Measurements from ENCODE around the gene LEFTY2. TPM values are rescaled to one million over a fixed set of nuclear protein-coding genes. Genes with fewer than 3 reads are reported as not detected.

Gene LEFTY2
- total and polyA plus RNA-seq, 3 experiments from 2014 or later: not detected

GRCh38 chr1:225923692-225924555 lies 17.1 kb downstream of the LEFTY2 start, which contains the start of gene PYCR2:
PYCR2 (minus strand) TSS chr1:225924250; CDS start chr1:225924110, 140 bp downstream.
- Mint-ChIP-seq H3K4me1 (peaks cover 30 to 55% (median 40%) of the 10 kb centered on the region in 3 donors), H3K9me3 (no peaks in the 10 kb centered on the region), H3K4me3 (peak within 1 kb of the TSS; percentile 92 to 99 (median 95)), H3K27me3 (no peaks in the 10 kb centered on the region), H3K27ac (peak within 1 kb of the TSS; percentile 76 to 98 (median 94)), H3K36me3 (peaks cover 0 to 43% (median 0%) of the 10 kb centered on the region in 3 donors)
- Histone ChIP-seq H3K27me3 (ENCODE audit: insufficient read depth, low read length, poor library complexity, severe bottlenecking) (no peaks in the 10 kb centered on the region), H3K36me3 (ENCODE audit: insufficient read depth, low read length) (peaks cover 20% of the 10 kb centered on the region), H3K9me3 (ENCODE audit: low read length) (no peaks in the 10 kb centered on the region), H3K4me1 (ENCODE audit: insufficient read depth, low read length) (peaks cover 61% of the 10 kb centered on the region), H3K4me3 (ENCODE audit: low read length) (peak within 1 kb of the TSS; percentile 99), H3K27ac (ENCODE audit: low read depth, low read length) (peak within 1 kb of the TSS; percentile 96)
- ChIA-PET CTCF (interaction anchor here (1.0 to 3.7 kb wide), 14 partner anchors 10 to 479 kb away, joined by 3 to 18 read pairs (median 3); partner anchors contain the start of genes SRP9 and TMEM63A), POLR2A (interaction anchor here (0.7 to 2.6 kb wide), 12 partner anchors 11 to 146 kb away, joined by 3 to 27 read pairs (median 4); partner anchors contain the start of genes H3-3A, SDE2, SRP9 and TMEM63A)
- peak; percentile 91 to 96 (median 94) for DNase-seq

GRCh38 chr1:225923381-225923691 lies 17.7 kb downstream of the LEFTY2 start:
- peak overlapping the region; percentile 92 to 99 (median 95) for H3K4me3 Mint-ChIP-seq
- Histone ChIP-seq H3K27me3 (ENCODE audit: insufficient read depth, low read length, poor library complexity, severe bottlenecking) (no peaks in the 10 kb centered on the region), H3K4me1 (ENCODE audit: insufficient read depth, low read length) (peaks cover 55% of the 10 kb centered on the region), H3K36me3 (ENCODE audit: insufficient read depth, low read length) (peaks cover 20% of the 10 kb centered on the region), H3K27ac (ENCODE audit: low read depth, low read length) (peak overlapping the region; percentile 96), H3K4me3 (ENCODE audit: low read length) (peak overlapping the region; percentile 99), H3K9me3 (ENCODE audit: low read length) (no peaks in the 10 kb centered on the region)
- H3K27me3 Mint-ChIP-seq: no peaks in the 10 kb centered on the region
- H3K4me1 Mint-ChIP-seq: peaks cover 25 to 49% (median 34%) of the 10 kb centered on the region in 3 donors
- no peaks in the 10 kb centered on the region for H3K9me3 Mint-ChIP-seq
- H3K36me3 Mint-ChIP-seq: peaks cover 0 to 48% (median 0%) of the 10 kb centered on the region in 3 donors
- ChIA-PET CTCF (interaction anchor here (1.0 to 3.7 kb wide), 9 partner anchors 9 to 462 kb away, joined by 3 to 18 read pairs (median 3); partner anchors contain the start of genes SRP9 and TMEM63A), POLR2A (interaction anchor here (0.5 to 2.6 kb wide), 9 partner anchors 26 to 265 kb away, joined by 3 to 27 read pairs (median 7); partner anchors contain the start of genes H3-3A, SDE2, SRP9 and TMEM63A)
- no peak for DNase-seq
- peak overlapping the region; percentile 76 to 98 (median 94) for H3K27ac Mint-ChIP-seq

GRCh38 chr1:225921734-225922709 lies 19.0 kb downstream of the LEFTY2 start:
- Mint-ChIP-seq H3K4me1 (peaks cover 21 to 48% (median 41%) of the 10 kb centered on the region in 3 donors), H3K27ac (peak overlapping the region in 6 of 8 donors; percentile 18 to 90 (median 56)), H3K36me3 (peaks cover 0 to 60% (median 6%) of the 10 kb centered on the region in 3 donors), H3K4me3 (peak overlapping the region; percentile 92 to 99 (median 95)), H3K9me3 (no peaks in the 10 kb centered on the region), H3K27me3 (no peaks in the 10 kb centered on the region)
- Histone ChIP-seq H3K4me1 (ENCODE audit: insufficient read depth, low read length) (peaks cover 49% of the 10 kb centered on the region), H3K4me3 (ENCODE audit: low read length) (no peak overlapping the region), H3K36me3 (ENCODE audit: insufficient read depth, low read length) (peaks cover 20% of the 10 kb centered on the region), H3K27me3 (ENCODE audit: insufficient read depth, low read length, poor library complexity, severe bottlenecking) (no peaks in the 10 kb centered on the region), H3K9me3 (ENCODE audit: low read length) (no peaks in the 10 kb centered on the region), H3K27ac (ENCODE audit: low read depth, low read length) (no peak overlapping the region)
- CTCF ChIA-PET: interaction anchor here (1.3 to 3.7 kb wide), 3 partner anchors 11 to 145 kb away, joined by 6 to 18 read pairs (median 7); partner anchors contain the start of genes SRP9 and TMEM63A
- POLR2A ChIA-PET: interaction anchor here (0.9 kb wide), 1 partner anchor 496 kb away, joined by 3 read pairs; no protein-coding TSS in a partner anchor
- no peak for DNase-seq

DNA sequence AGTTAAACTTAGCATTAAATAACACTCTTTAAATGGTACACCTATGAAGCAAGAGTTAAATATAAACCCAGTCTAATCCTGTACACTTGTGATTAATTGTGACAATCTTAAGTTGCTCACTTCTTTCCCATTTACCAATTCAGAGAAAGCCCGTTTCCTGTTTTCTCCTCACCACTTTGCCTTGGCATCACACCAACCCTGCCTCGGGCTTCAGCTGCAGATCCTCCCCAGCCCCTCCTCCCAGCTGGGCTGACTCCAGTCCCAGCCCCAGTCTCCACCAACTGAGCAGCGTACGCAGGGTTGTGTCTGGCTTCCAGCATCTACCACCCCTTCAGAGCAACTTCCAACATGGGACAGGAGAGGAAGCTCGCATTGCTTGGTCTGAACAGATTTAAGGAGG lies 21.1 kb downstream of the LEFTY2 start:
- Histone ChIP-seq H3K9me3 (ENCODE audit: low read length) (no peaks in the 10 kb centered on the region), H3K4me3 (ENCODE audit: low read length) (no peak overlapping the region), H3K4me1 (ENCODE audit: insufficient read depth, low read length) (peaks cover 42% of the 10 kb centered on the region), H3K27me3 (ENCODE audit: insufficient read depth, low read length, poor library complexity, severe bottlenecking) (no peaks in the 10 kb centered on the region), H3K27ac (ENCODE audit: low read depth, low read length) (no peak overlapping the region), H3K36me3 (ENCODE audit: insufficient read depth, low read length) (peaks cover 20% of the 10 kb centered on the region)
- no peaks in the 10 kb centered on the region for H3K27me3 Mint-ChIP-seq
- peak overlapping the region in 1 of 7 donors; percentile 34 for H3K4me3 Mint-ChIP-seq
- POLR2A ChIA-PET: no interaction called here
- peak overlapping the region in 3 of 8 donors; percentile 26 to 84 (median 72) for H3K27ac Mint-ChIP-seq
- no peaks in the 10 kb centered on the region for H3K9me3 Mint-ChIP-seq
- no peak for DNase-seq
- CTCF ChIA-PET: interaction anchor here (1.4 kb wide), 1 partner anchor 9 kb away, joined by 8 read pairs; no protein-coding TSS in a partner anchor
- peaks cover 0 to 72% (median 8%) of the 10 kb centered on the region in 3 donors for H3K36me3 Mint-ChIP-seq
- peaks cover 18 to 45% (median 44%) of the 10 kb centered on the region in 3 donors for H3K4me1 Mint-ChIP-seq

GRCh38 chr1:225918280-225918679 lies 22.7 kb downstream of the LEFTY2 start:
- Histone ChIP-seq H3K27me3 (ENCODE audit: insufficient read depth, low read length, poor library complexity, severe bottlenecking) (no peaks in the 10 kb centered on the region), H3K9me3 (ENCODE audit: low read length) (no peaks in the 10 kb centered on the region), H3K27ac (ENCODE audit: low read depth, low read length) (no peak overlapping the region), H3K4me1 (ENCODE audit: insufficient read depth, low read length) (peaks cover 34% of the 10 kb centered on the region), H3K4me3 (ENCODE audit: low read length) (no peak overlapping the region), H3K36me3 (ENCODE audit: insufficient read depth, low read length) (peaks cover 20% of the 10 kb centered on the region)
- Mint-ChIP-seq H3K4me3 (no peak overlapping the region), H3K27ac (peak overlapping the region in 1 of 8 donors; percentile 29), H3K27me3 (no peaks in the 10 kb centered on the region), H3K9me3 (no peaks in the 10 kb centered on the region), H3K36me3 (peaks cover 0 to 67% (median 8%) of the 10 kb centered on the region in 3 donors), H3K4me1 (peaks cover 11 to 34% (median 33%) of the 10 kb centered on the region in 3 donors)
- CTCF ChIA-PET: interaction anchor here (1.4 to 1.7 kb wide), 2 partner anchors 37 to 140 kb away, joined by 3 to 4 read pairs; partner anchors contain the start of gene SRP9
- POLR2A ChIA-PET: no interaction called here
- DNase-seq: no peak

- Histone ChIP-seq H3K27me3 (ENCODE audit: insufficient read depth, low read length, poor library complexity, severe bottlenecking) (no peaks in the 10 kb centered on the region), H3K9me3 (ENCODE audit: low read length) (no peaks in the 10 kb centered on the region), H3K4me1 (ENCODE audit: insufficient read depth, low read length) (peaks cover 27% of the 10 kb centered on the region), H3K36me3 (ENCODE audit: insufficient read depth, low read length) (peaks cover 20% of the 10 kb centered on the region), H3K27ac (ENCODE audit: low read depth, low read length) (no peak overlapping the region), H3K4me3 (ENCODE audit: low read length) (no peak overlapping the region)
- ChIA-PET POLR2A (interaction anchor here (0.6 kb wide), 1 partner anchor 84 kb away, joined by 5 read pairs; no protein-coding TSS in a partner anchor), CTCF (interaction anchor here (1.4 to 1.5 kb wide), 2 partner anchors 9 to 37 kb away, joined by 3 read pairs; no protein-coding TSS in a partner anchor)
- H3K27me3 Mint-ChIP-seq: no peaks in the 10 kb centered on the region
- H3K4me3 Mint-ChIP-seq: no peak overlapping the region
- H3K9me3 Mint-ChIP-seq: no peaks in the 10 kb centered on the region
- H3K36me3 Mint-ChIP-seq: peaks cover 0 to 63% (median 8%) of the 10 kb centered on the region in 3 donors
- H3K27ac Mint-ChIP-seq: peak overlapping the region in 2 of 8 donors; percentile 7 to 9
- no peak for DNase-seq
- peaks cover 6 to 29% (median 26%) of the 10 kb centered on the region in 3 donors for H3K4me1 Mint-ChIP-seq
Observed at GRCh38 chr1:225917536-225917935, 23.5 kb downstream of the LEFTY2 start.

- POLR2A ChIA-PET: interaction anchor here (0.6 kb wide), 1 partner anchor 84 kb away, joined by 5 read pairs; no protein-coding TSS in a partner anchor
- H3K36me3 ChIP-seq (ENCODE audit: insufficient read depth, low read length): peaks cover 18% of the 10 kb centered on the region
- peak overlapping the region in 2 of 8 donors; percentile 7 to 78 for H3K27ac Mint-ChIP-seq
- H3K4me1 Mint-ChIP-seq: peaks cover 4 to 25% (median 22%) of the 10 kb centered on the region in 3 donors
- no peaks in the 10 kb centered on the region for H3K9me3 Mint-ChIP-seq
- no peaks in the 10 kb centered on the region for H3K27me3 ChIP-seq (ENCODE audit: insufficient read depth, low read length, poor library complexity, severe bottlenecking)
- H3K4me3 Mint-ChIP-seq: no peak overlapping the region
- H3K27ac ChIP-seq (ENCODE audit: low read depth, low read length): no peak overlapping the region
- no peak for DNase-seq
- H3K9me3 ChIP-seq (ENCODE audit: low read length): no peaks in the 10 kb centered on the region
- H3K36me3 Mint-ChIP-seq: peaks cover 0 to 59% (median 8%) of the 10 kb centered on the region in 3 donors
- CTCF ChIA-PET: interaction anchor here (1.0 to 1.5 kb wide), 2 partner anchors 9 to 12 kb away, joined by 3 read pairs; no protein-coding TSS in a partner anchor
- no peak overlapping the region for H3K4me3 ChIP-seq (ENCODE audit: low read length)
- H3K4me1 ChIP-seq (ENCODE audit: insufficient read depth, low read length): peaks cover 22% of the 10 kb centered on the region
- no peaks in the 10 kb centered on the region for H3K27me3 Mint-ChIP-seq
Observed at GRCh38 chr1:225917101-225917500, 23.9 kb downstream of the LEFTY2 start.

Measured in CD8-positive, alpha-beta memory T cell (primary cell).